Aorta (tissue), 5 donors: Measurements from ENCODE around the gene CLDN9. TPM values are rescaled to one million over a fixed set of nuclear protein-coding genes. Genes with fewer than 3 reads are reported as not detected.

Experiments used
- ATAC-seq: fragments of 200-7000 bp; cut with Tn5 transposase; one replicate; pipeline ENCODE4 v1.9.1; 2022; ENCODE audit warnings: moderate library complexity; ENCODE audit not compliant: low FRiP score
- DNase-seq, 2 donors: peaks; one replicate each; pipeline ENCODE4 v3.0.0-alpha.2; 2020
- H3K27ac ChIP-seq, 2 donors: one replicate each; pipeline ENCODE4 v1.5.1; 2013; ENCODE audit warnings: low read length in 2 of 2, mild to moderate bottlenecking in 2 of 2, moderate library complexity in 2 of 2, control low read depth in 1 of 2, inconsistent platforms in 1 of 2, low read depth in 1 of 2
- H3K27me3 ChIP-seq, 2 donors: one replicate each; pipeline ENCODE4 v1.6.1; 2013; ENCODE audit warnings: control low read depth in 1 of 2, low read length in 1 of 2, mild to moderate bottlenecking in 1 of 2, moderate library complexity in 1 of 2; ENCODE audit not compliant: insufficient read depth in 2 of 2, control insufficient read depth in 1 of 2
- H3K36me3 ChIP-seq, 2 donors: one replicate each; pipeline ENCODE4 v1.6.1; 2013; ENCODE audit warnings: control low read depth in 1 of 2, low read length in 1 of 2, mild to moderate bottlenecking in 1 of 2; ENCODE audit not compliant: insufficient read depth in 2 of 2, control insufficient read depth in 1 of 2
- H3K4me1 ChIP-seq, 2 donors: one replicate each; pipeline ENCODE4 v1.6.1; 2013; ENCODE audit warnings: low read length in 2 of 2, control low read depth in 1 of 2, mild to moderate bottlenecking in 1 of 2, moderate library complexity in 1 of 2; ENCODE audit not compliant: insufficient read depth in 2 of 2, control insufficient read depth in 1 of 2
- H3K4me3 ChIP-seq, 2 donors: one replicate each; pipeline ENCODE4 v1.5.1; 2013; ENCODE audit warnings: low read length in 2 of 2, control low read depth in 1 of 2, mild to moderate bottlenecking in 1 of 2
- H3K9me3 ChIP-seq: one replicate; pipeline ENCODE4 v1.6.1; 2013; ENCODE audit warnings: mild to moderate bottlenecking, low read length; ENCODE audit not compliant: control insufficient read depth
- WGBS, 2 donors: extraction: QIAGEN DNeasy Blood & Tissue Kit; methylation state at CpG; one replicate each; pipeline ENCODE4 v1.1.7; 2013; 5-methylcytosine and 5-hydroxymethylcytosine counted together
- intact Hi-C, 2 donors: fragments of 100-400 bp; cut with DNase I; formaldehyde crosslinking; loops; one replicate each; pipeline versions ENCODE4 v1.14.2 to v1.15.0; 2022
- polyA plus RNA-seq, 2 donors: library from polyadenylated mRNA; stranded (reverse); fragments of 200-250 nt; gene quantifications; one replicate each; pipeline ENCODE4 v1.2.3, GENCODE V29; 2013
- total RNA-seq, 2 donors: library from RNA; stranded (reverse); fragmentation: NEBNext Ultra II Directional; extraction: Animal tissue kit (Norgen Biotek cat#: 25700); gene quantifications; one replicate each; pipeline ENCODE4 v1.2.1, GENCODE V29; 2021
- donor health status: healthy with polysubstance abuse.
- donor health status: Bipolar disorder and iron deficiency.
- donor health status: DM: no; HTN: no; CAD: no.
- donor health status: DM: no; HTN: no; CAD: no.
- donor health status: DM: yes; HTN: yes; CAD: no.

Gene CLDN9
- total and polyA plus RNA-seq, 4 donors: 0.18 to 0.20 TPM; not detected in 2

DNA sequence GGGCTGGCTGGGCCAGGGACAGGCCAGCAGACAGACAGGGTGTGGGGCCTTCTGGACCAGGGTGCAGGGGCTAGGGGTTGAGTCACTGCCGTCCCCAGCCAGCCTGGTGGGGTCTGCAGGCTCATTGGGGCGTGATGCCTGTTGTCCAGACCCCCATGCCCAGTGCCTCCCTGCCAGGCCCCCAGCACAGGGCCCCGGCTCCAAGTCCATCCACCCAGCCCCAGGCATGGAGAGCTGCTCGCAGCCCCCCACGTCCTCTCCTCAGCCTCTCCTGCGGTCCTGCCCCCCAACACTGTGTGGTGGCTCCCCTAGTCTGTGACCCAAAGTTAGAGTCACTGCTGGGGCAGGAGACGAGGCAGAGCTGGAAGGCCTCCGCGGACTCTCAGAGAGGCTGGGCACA, 25.4 kb upstream of the CLDN9 start:
- Histone ChIP-seq H3K4me3 (no peak overlapping the region), H3K27ac (no peak overlapping the region), H3K9me3 (no peaks in the 10 kb centered on the region), H3K4me1 (no peaks in the 10 kb centered on the region), H3K36me3 (no peaks in the 10 kb centered on the region), H3K27me3 (no peaks in the 10 kb centered on the region)
- ATAC-seq (no peak), DNase-seq (no peak)
- intact Hi-C loops: no loop called here
- 91 to 92% methylated on average over 9 of the region's 9 CpGs for WGBS, 2 donors

DNA sequence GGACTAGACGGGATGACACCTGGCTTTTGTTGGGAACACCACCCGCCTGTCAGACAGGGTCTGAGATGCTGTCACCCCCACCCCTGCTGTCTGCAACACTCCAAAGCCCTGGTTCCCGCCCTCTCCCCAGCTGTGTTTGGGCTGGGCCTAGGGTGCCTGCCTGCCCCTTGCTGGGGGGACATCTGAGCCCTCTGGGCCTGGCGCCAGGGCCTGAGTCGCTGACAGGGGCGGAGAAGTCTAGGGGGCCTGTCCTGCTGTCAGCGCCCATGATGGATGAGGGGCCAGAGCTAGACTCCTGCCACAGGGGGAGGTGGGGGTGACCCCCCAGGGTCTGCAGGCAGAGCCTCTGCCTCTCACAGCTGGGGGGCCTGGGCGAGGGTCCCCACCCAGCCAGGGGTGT, 24.9 kb upstream of the CLDN9 start:
- H3K27ac ChIP-seq: no peak overlapping the region
- no peaks in the 10 kb centered on the region for H3K9me3 ChIP-seq
- H3K27me3 ChIP-seq: no peaks in the 10 kb centered on the region
- no peak for DNase-seq
- H3K36me3 ChIP-seq: no peaks in the 10 kb centered on the region
- no peaks in the 10 kb centered on the region for H3K4me1 ChIP-seq
- intact Hi-C loops: no loop called here
- 75 to 77% methylated on average over 8 of the region's 8 CpGs for WGBS, 2 donors
- no peak overlapping the region for H3K4me3 ChIP-seq
- no peak for ATAC-seq

DNA sequence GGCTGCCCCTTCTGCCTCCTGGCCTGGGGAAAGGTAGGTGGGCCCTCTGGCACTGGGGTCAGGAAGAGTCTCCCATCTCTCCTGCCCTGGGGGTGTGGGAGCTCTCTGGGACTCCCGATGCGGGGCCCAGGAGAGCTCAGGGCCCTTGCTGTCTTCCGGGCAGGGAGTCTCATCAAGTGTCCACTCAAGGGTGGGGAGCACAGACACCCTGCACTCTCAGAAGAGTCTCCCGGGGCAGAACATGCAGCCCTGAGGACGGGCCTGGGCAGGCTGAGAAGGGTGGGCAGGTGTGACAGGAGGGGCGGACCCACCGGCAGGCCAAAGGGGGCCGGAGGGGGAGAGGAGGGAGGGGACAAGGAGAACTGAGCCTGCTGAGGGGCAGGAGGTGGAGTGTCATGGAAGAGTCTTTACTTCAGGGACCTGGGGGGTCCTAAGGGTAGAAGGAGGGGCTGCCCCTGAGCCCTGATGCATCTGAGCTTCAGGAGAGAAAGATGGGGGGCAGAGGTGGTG, 24.1 kb upstream of the CLDN9 start:
- WGBS, 2 donors: 71 to 75% methylated on average over 8 of the region's 8 CpGs
- intact Hi-C loops: no loop called here
- no peaks in the 10 kb centered on the region for H3K27me3 ChIP-seq
- ATAC-seq (no peak), DNase-seq (no peak)
- H3K36me3 ChIP-seq: no peaks in the 10 kb centered on the region
- H3K9me3 ChIP-seq: no peaks in the 10 kb centered on the region
- no peak overlapping the region for H3K27ac ChIP-seq
- H3K4me1 ChIP-seq: no peaks in the 10 kb centered on the region
- no peak overlapping the region for H3K4me3 ChIP-seq

DNA sequence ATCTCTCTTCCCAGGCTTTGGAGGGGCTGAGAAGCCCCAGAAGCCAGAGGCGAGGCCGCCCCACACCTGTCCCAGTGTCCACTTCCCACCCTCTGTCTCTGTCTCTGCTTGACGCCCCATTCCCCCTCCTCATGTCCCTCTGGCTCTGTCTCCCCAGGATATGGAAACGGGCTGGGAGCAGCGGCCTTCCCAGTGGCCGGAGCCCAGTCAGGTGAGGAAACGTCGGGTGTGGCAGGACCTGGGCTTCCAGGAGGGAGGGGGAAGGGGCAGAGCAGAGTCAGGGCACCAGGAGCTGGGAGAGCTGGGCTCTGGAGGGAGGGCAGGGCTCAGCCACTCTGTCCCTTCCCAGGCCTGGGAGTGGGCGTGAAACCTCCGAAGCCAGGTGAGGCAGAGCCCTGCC, 21.8 kb upstream of the CLDN9 start:
- DNase-seq: no peak
- WGBS, 2 donors: 71 to 74% methylated on average over 9 to 10 of the region's 10 CpGs
- H3K27ac ChIP-seq: no peak overlapping the region
- intact Hi-C loops: no loop called here
- H3K27me3 ChIP-seq: no peaks in the 10 kb centered on the region
- H3K9me3 ChIP-seq: no peaks in the 10 kb centered on the region
- H3K4me1 ChIP-seq: no peaks in the 10 kb centered on the region
- H3K4me3 ChIP-seq: no peak overlapping the region
- H3K36me3 ChIP-seq: no peaks in the 10 kb centered on the region
- ATAC-seq: no peak

DNA sequence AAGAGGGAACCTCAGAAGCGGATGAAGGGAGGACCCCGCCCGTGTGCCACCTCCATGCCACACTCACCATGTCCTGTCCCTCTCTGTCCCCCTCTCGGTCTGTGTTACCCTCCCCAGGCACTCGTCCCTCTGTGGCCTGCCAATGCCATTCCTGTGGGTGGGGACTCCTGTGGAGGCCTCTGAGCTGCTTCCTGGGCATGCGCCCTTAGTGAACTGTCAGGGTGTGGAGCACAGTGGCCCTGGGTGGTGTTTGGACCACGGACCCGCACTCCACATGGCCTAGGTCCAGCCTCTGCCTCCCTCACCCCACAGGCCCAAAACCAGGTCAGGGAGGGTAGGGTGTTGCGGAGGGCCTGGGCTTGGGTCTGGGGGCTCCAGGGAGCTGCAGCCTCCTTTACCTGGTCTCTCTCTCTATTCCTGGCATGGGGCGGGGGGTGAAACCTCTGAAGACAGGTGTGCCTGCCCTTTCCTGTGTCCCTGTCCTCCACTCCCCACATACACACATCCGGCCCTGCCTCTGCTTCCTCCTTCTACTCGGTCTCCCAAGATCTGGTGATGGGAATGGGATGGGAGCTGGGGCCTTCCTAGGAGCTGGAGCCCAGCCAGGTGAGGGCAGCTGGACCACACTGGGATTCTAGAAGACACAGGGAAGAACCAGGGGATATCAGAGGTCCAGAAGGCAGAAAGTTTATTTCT, 21.0 kb upstream of the CLDN9 start:
- Histone ChIP-seq H3K9me3 (no peaks in the 10 kb centered on the region), H3K27me3 (no peaks in the 10 kb centered on the region), H3K36me3 (no peaks in the 10 kb centered on the region), H3K27ac (no peak overlapping the region), H3K4me1 (no peaks in the 10 kb centered on the region), H3K4me3 (no peak overlapping the region)
- WGBS, 2 donors: 90 to 92% methylated on average over 12 of the region's 12 CpGs
- no peak for DNase-seq
- intact Hi-C loops: no loop called here
- ATAC-seq: no peak

DNA sequence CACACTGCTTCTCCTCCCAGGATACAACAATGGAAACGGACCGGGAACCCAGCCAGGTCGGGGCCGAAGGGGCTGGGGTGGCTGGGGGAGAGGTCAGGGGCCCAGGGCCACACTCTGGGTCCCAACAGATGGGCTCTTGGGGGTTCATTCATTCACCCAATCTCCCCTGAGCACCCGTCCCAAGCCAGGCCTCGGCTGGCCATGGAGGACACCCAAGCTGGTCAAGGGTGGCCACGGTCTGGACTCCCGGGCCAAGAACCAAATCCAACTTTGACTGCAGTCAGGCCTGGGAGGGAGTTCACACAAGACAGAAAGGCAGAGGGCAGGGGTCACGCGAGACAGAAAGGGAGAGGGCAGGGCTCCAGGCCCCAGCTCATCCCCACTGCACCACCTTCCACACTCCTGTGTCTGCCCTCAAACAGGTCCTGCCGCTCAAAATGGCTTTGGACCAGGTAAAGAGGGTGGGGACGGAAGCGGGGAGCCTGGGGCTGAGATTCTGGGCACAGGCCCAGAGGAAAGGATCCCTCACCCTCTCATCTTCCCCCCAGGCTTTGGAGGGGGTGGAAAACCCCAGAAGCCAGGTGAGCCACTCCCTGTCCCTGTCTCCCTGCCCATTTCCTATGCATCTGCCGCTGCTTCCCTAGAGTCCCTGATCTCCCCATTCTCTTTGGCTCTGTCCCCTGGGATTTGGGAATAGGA, 20.2 kb upstream of the CLDN9 start:
- DNase-seq: no peak
- no peaks in the 10 kb centered on the region for H3K4me1 ChIP-seq
- H3K27me3 ChIP-seq: no peaks in the 10 kb centered on the region
- no peak overlapping the region for H3K4me3 ChIP-seq
- ATAC-seq: no peak
- no peaks in the 10 kb centered on the region for H3K36me3 ChIP-seq
- 88 to 92% methylated on average over 14 of the region's 14 CpGs for WGBS, 2 donors
- intact Hi-C loops: no loop called here
- H3K9me3 ChIP-seq: no peaks in the 10 kb centered on the region
- H3K27ac ChIP-seq: no peak overlapping the region

DNA sequence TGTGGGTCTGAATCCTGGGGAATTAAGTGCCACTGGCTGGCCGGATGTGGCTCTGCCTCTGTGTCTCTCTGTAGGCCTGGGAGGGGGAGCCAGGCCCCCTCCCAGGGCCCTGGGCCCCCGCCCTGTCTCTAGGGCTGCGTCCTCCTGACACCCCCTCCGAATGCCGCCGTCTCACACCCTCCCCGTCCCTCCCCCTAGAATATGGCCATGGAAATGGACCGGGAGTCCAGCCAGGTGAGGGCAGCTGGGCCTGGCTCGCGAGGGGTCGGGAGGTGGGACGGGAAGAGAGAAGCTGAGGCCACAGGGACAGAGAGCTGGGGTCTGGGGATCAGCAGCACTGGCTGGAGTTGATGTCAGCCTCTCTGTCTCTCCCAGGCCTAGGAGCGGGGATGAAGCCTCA, 16.4 kb upstream of the CLDN9 start:
- no peak for ATAC-seq
- 74 to 81% methylated on average over 13 of the region's 13 CpGs for WGBS, 2 donors
- Histone ChIP-seq H3K27me3 (no peaks in the 10 kb centered on the region), H3K9me3 (no peaks in the 10 kb centered on the region), H3K27ac (no peak overlapping the region), H3K4me1 (no peaks in the 10 kb centered on the region), H3K4me3 (no peak overlapping the region), H3K36me3 (no peaks in the 10 kb centered on the region)
- intact Hi-C loops: no loop called here
- no peak for DNase-seq

DNA sequence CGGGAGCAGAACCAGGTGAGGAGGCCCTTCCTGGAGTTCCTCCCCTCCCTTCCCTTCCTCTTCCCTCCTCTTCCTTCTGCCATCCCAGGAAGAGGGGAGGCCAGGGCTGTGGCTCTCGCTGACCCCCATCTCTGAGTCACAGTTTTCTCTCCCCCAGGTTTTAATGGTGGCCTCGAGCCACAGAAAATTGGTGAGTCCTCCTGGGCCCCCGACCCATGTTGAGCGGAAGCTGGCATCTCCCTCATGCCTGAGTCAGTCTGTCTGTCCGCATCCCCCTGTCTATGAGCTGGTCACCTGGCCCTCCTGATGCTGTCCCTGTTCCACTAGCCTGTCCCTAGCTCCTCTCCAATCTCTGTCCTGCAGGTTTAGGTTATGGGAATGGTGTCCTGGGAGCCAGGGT, 12.8 kb upstream of the CLDN9 start:
- intact Hi-C loops: no loop called here
- ATAC-seq: no peak

DNA sequence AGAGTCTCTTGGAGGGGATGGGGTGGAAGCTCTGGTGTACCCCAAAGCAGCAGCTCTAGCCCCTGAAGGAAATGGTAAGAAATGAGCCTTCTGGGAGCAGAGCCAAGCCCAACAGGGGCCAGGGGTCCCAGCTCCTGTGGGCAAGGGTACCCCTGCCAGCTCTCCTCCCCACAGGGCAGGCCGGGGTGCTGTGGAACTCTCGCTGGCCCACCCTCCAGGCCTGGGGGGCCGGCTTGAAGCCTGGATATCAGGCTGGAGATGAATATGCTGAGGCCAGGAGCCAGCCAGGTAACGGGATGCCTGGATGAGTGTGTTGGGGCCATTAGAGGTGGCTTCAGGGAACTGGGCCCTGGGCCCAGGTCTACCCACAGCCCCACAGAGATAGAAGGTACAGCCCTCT, 12.2 kb upstream of the CLDN9 start:
- Histone ChIP-seq H3K36me3 (no peaks in the 10 kb centered on the region), H3K9me3 (no peaks in the 10 kb centered on the region), H3K4me1 (no peaks in the 10 kb centered on the region), H3K27ac (no peak overlapping the region), H3K4me3 (no peak overlapping the region), H3K27me3 (no peaks in the 10 kb centered on the region)
- intact Hi-C loops: no loop called here
- DNase-seq: no peak
- 80 to 89% methylated on average over 4 of the region's 4 CpGs for WGBS, 2 donors
- no peak for ATAC-seq

More for the DNA sequence above, 12.8 kb upstream of the CLDN9 start:
- no peak overlapping the region for H3K27ac ChIP-seq
- DNase-seq: no peak
- H3K4me3 ChIP-seq: no peak overlapping the region
- H3K4me1 ChIP-seq: no peaks in the 10 kb centered on the region
- H3K9me3 ChIP-seq: no peaks in the 10 kb centered on the region
- no peaks in the 10 kb centered on the region for H3K36me3 ChIP-seq
- 88 to 91% methylated on average over 5 to 6 of the region's 6 CpGs for WGBS, 2 donors
- no peaks in the 10 kb centered on the region for H3K27me3 ChIP-seq
